Middle frontal gyrus (tissue), 1 donor: Measurements from ENCODE around the gene YEATS4.

Experiments
- DNase-seq: peaks from one replicate; pipeline ENCODE4 v3.0.0-alpha.2; 2015; ENCODE audit warnings: low spot score; ENCODE audit errors: extremely low spot score

YEATS4 gene

GRCh38 chr12:69389831-69390230 lies 30.3 kb downstream of the YEATS4 start:
- DNase-seq: no peak

- DNase-seq: no peak
These were observed 32.8 kb downstream of the YEATS4 start for GRCh38 chr12:69392179-69392928.

DNA sequence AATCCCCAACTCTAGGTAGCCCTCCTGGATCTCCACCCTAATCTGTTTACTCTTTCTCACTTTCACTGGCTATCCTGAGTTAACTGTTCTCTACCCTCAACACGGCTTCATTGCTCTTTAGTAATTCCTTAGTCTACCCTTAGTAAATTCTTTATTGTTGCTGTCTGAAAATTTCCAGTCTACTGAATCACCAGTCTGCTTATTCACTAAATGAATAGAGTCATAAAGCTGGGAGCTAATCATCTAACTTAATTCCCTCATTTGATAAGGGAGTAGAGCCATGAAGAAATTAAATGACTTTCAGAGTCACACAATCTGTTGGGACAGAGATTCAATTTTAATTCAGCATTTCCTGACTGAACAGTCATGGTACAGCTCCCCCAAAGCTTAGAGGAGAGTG lies 36.5 kb downstream of the YEATS4 start:
- no peak for DNase-seq

- DNase-seq: no peak
These were observed 37.4 kb downstream of the YEATS4 start for GRCh38 chr12:69396963-69397362.

GRCh38 chr12:69397978-69398377 lies 38.4 kb downstream of the YEATS4 start:
- DNase-seq: no peak

DNA sequence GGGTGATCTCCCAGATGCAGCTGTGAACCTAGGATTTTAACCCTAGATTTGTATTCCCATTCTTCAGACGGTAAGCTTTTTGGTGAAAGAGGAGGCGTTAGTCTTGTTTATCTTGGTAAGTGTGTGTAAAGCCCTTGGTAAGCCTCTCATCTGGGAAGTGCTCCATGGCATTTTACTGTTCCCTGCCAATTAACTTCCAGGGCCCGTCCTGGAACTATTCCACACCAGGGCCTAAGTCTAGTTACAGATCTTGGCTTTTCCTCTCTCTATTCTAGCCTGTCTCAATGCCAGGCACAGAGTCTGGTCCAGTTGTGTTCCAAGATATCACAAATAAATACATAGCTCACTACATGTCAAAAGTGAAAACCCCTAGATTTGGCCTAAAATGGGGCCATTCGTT lies 42.4 kb downstream of the YEATS4 start:
- no peak for DNase-seq

DNA sequence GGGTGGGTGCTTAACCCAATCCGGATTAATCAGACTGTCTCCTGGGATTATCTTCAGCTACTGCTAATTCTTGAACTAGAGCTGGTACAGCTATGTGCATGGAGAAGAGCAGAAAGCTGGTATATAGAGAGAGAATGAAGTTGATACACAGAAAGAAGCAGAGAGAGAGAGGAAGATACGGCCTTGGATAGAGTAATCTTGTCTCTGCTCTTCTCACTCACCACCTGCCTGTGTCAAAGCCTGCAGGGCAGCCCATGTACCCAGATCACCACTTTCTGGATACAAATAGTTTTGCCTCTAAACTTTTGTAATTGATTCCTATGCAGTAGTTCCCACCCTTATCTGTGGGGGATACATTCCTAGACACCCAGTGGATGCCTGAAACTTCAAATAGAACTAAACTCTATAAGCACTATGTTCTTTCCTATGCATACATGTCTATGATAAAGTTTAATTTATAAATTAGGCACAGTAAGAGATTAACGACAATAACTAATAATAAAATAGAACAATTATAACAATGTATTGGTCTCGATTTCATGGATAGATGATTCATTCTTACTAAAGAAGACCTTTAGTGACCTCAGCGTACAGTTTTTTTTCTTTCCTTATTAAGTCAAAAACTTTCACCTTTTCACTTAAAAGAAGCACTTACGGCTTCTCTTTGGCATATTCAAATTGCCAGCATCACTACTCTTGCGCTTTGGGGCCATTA lies 45.5 kb downstream of the YEATS4 start:
- DNase-seq: no peak

- no peak for DNase-seq
These were observed 46.0 kb downstream of the YEATS4 start for GRCh38 chr12:69405566-69405865.

DNA sequence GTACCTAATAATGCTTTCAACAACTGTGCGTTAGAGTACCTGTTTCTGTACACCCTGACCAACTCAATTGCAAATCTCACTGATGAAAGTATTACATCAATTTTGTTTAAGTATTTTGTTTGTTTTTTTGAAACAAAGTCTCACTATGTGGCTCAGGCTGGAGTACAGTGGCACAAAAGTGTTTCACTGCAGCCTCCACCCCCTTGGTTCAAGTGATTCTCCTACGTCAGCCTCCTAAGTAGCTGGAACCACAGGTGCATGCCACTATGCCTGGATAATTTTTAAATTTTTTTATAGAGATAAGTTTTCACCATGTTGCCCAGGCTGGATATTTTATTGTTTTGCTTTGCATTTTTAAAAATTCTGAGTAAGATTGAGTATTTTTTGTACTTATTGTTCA lies 46.7 kb downstream of the YEATS4 start:
- DNase-seq: no peak

- no peak for DNase-seq
These were observed 51.0 kb downstream of the YEATS4 start for GRCh38 chr12:69410571-69410970.

DNA sequence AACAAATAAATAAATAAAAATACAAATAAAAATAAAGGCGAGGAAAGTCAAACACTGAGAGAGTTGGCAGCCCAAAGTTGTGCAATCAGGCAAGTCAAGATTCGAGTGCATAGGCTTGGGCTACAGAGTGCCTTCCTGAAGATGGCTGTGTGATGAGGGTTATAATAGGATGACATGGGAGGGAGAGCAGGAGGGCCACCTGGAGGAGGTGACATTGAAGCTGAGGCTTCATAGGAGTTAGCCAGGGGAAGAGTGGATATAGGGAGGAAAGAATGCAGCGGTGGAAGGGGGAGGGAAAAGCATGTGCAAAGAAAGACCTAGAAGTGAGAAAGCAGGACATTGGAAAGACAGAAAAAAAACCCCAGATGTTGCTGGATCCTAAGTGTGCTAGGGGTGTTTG lies 53.1 kb downstream of the YEATS4 start:
- no peak for DNase-seq

GRCh38 chr12:69415471-69416275 lies 56.1 kb downstream of the YEATS4 start:
- DNase-seq: no peak

DNA sequence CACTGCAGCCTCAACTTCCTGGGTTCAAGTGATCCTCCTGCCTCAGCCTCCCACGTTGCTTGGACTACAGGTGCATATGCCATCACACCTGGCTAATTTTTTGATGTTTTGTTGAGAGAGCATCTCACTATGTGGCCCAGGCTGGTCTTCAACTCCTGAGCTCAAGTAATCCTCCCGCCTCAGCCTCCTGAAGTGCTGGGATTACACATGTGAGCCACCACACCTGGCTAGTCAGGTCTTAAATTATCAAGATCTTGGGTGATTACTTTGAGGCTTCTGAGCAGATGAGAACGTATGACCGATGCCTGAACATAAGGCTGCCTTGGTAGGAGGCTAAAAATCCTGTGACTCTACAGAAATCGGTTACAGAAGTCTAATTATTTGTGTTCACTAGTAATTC lies 57.7 kb downstream of the YEATS4 start:
- no peak for DNase-seq

- DNase-seq: no peak
These were observed 58.2 kb downstream of the YEATS4 start for GRCh38 chr12:69417741-69418167.

DNA sequence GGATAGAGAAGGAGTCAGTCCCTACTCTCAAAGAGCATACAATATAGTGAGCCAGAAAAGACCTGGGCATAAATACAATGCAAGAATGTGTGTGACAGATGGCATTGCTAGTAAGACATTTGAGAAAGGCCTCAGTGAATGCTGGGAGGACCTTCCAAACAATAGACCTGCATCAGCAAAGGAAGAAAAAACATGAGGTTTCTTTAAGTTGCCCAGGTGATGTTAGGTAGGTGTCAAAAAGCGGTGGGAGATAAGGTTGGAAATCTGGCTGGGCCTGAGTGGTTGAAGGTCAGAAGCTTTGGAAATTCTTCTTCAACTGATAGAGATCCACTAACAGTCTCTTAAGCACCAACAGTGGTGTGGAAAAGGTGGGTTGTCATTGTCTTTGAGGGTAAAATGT lies 60.2 kb downstream of the YEATS4 start:
- DNase-seq: no peak

DNA sequence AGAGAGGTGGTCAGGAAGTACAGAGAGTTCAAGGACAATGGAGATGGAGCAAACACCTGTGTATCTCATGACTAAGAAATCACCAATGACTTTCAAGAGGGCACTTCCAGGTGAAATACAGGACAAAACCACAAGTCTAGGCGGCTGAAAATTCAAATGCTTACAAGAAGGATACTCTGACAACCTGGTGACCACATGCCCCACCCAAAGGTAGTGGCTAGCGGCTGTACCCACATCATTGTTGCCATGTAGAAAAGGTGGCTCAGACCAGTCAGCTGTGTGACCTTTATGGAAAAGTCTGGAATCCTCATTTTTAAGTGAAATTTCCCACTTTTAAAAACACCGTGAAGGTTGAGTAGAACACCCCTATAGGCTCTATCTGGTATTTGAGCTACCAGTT lies 62.0 kb downstream of the YEATS4 start:
- no peak for DNase-seq

- DNase-seq: no peak
These were observed 63.7 kb downstream of the YEATS4 start for GRCh38 chr12:69423037-69423905.

- no peak for DNase-seq
These were observed 65.9 kb downstream of the YEATS4 start for GRCh38 chr12:69425417-69425816.

- DNase-seq: no peak
These were observed 69.0 kb downstream of the YEATS4 start for GRCh38 chr12:69428351-69429073.

GRCh38 chr12:69430942-69431590 lies 71.5 kb downstream of the YEATS4 start:
- no peak for DNase-seq
